H9 (cell line): ENCODE results near the gene NT5C. TPM values are rescaled to one million over a fixed set of nuclear protein-coding genes. Genes with fewer than 3 reads are reported as not detected.

Experiments used
- DNase-seq: peaks from one replicate; pipeline ENCODE4 v3.0.0-alpha.2; 2017
- H2AFZ ChIP-seq: one replicate; pipeline ENCODE4 v1.6.1; 2013; ENCODE audit warnings: mild to moderate bottlenecking, low read length, control low read depth, moderate library complexity
- H2AK5ac ChIP-seq: 2 replicates; pipeline ENCODE4 v1.6.1; 2013; ENCODE audit warnings: low read length, control low read depth, mixed read lengths; ENCODE audit not compliant: insufficient read length
- H2BK120ac ChIP-seq: one replicate; pipeline ENCODE4 v1.6.1; 2013; ENCODE audit warnings: low read depth, mild to moderate bottlenecking, low read length, control low read depth, inconsistent platforms; ENCODE audit not compliant: poor library complexity, severe bottlenecking
- H2BK12ac ChIP-seq: 2 replicates; pipeline ENCODE4 v1.6.1; 2013; ENCODE audit warnings: low read length, control low read depth, mixed read lengths, low read depth; ENCODE audit not compliant: insufficient read length
- H2BK15ac ChIP-seq: 2 replicates; pipeline ENCODE4 v1.6.1; 2013; ENCODE audit warnings: low read depth, low read length, control low read depth
- H2BK20ac ChIP-seq: one replicate; pipeline ENCODE4 v1.6.1; 2013; ENCODE audit warnings: low read depth, mild to moderate bottlenecking, low read length, control low read depth, inconsistent platforms; ENCODE audit not compliant: poor library complexity, severe bottlenecking
- H2BK5ac ChIP-seq: 2 replicates; pipeline ENCODE4 v1.6.1; 2013; ENCODE audit warnings: low read length, control low read depth, mixed read lengths; ENCODE audit not compliant: insufficient read length
- H3K14ac ChIP-seq: 2 replicates; pipeline ENCODE4 v1.6.1; 2013; ENCODE audit warnings: low read length, control low read depth; ENCODE audit not compliant: insufficient read depth
- H3K18ac ChIP-seq: 2 replicates; pipeline ENCODE4 v1.6.1; 2013; ENCODE audit warnings: low read depth, mild to moderate bottlenecking, mixed read lengths, low read length, control low read depth; ENCODE audit not compliant: insufficient read length
- H3K23ac ChIP-seq: 2 replicates; pipeline ENCODE4 v1.6.1; 2013; ENCODE audit warnings: low read length, control low read depth, mixed read lengths, low read depth; ENCODE audit not compliant: insufficient read length
- H3K23me2 ChIP-seq: 2 replicates; pipeline ENCODE4 v1.6.1; 2013; ENCODE audit warnings: low read depth, mild to moderate bottlenecking, mixed read lengths, low read length, control low read depth; ENCODE audit not compliant: insufficient read length, poor library complexity, severe bottlenecking
- H3K27ac ChIP-seq: 2 replicates; pipeline ENCODE4 v1.5.1; 2013; ENCODE audit warnings: low read length, control low read depth, mixed read lengths, low read depth; ENCODE audit not compliant: insufficient read length
- H3K27me3 ChIP-seq: 2 replicates; pipeline ENCODE4 v1.6.1; 2013; ENCODE audit warnings: low read length, control low read depth, inconsistent platforms; ENCODE audit not compliant: insufficient read depth
- H3K4ac ChIP-seq: 2 replicates; pipeline ENCODE4 v1.6.1; 2013; ENCODE audit warnings: low read depth, mild to moderate bottlenecking, control low read depth, inconsistent platforms, low read length, moderate library complexity
- H3K4me1 ChIP-seq: 2 replicates; pipeline ENCODE4 v1.6.1; 2013; ENCODE audit warnings: low read length, control low read depth, inconsistent platforms; ENCODE audit not compliant: insufficient read depth
- H3K4me2 ChIP-seq: 2 replicates; pipeline ENCODE4 v1.6.1; 2013; ENCODE audit warnings: low read length, control low read depth, mixed read lengths; ENCODE audit not compliant: insufficient read length, insufficient read depth
- H3K56ac ChIP-seq: 2 replicates; pipeline ENCODE4 v1.6.1; 2013; ENCODE audit warnings: low read depth, mild to moderate bottlenecking, mixed read lengths, low read length, control low read depth; ENCODE audit not compliant: insufficient read length
- H3K79me1 ChIP-seq: 2 replicates; pipeline ENCODE4 v1.6.1; 2013; ENCODE audit warnings: low read depth, mild to moderate bottlenecking, moderate library complexity, low read length, control low read depth, inconsistent platforms; ENCODE audit not compliant: insufficient read depth, poor library complexity, severe bottlenecking
- H3K79me2 ChIP-seq: 2 replicates; pipeline ENCODE4 v1.6.1; 2013; ENCODE audit warnings: low read length, control low read depth, inconsistent platforms; ENCODE audit not compliant: insufficient read depth
- H3K9ac ChIP-seq: 2 replicates; pipeline ENCODE4 v1.6.1; 2013; ENCODE audit warnings: low read length, control low read depth, mixed read lengths; ENCODE audit not compliant: insufficient read length; ENCODE audit errors: extremely low read depth
- H3K9me3 ChIP-seq: one replicate; pipeline ENCODE4 v1.6.1; 2013; ENCODE audit warnings: low read depth, low read length, inconsistent platforms; ENCODE audit not compliant: control insufficient read depth
- H3T11ph ChIP-seq: one replicate; pipeline ENCODE4 v1.6.1; 2013; ENCODE audit warnings: mild to moderate bottlenecking, low read length, control low read depth, inconsistent platforms
- H4K20me1 ChIP-seq: one replicate; pipeline ENCODE4 v1.6.1; 2013; ENCODE audit not compliant: control insufficient read depth, insufficient read length, insufficient read depth
- H4K5ac ChIP-seq: 2 replicates; pipeline ENCODE4 v1.6.1; 2013; ENCODE audit warnings: low read depth, mild to moderate bottlenecking, mixed read lengths, low read length, control low read depth; ENCODE audit not compliant: insufficient read length
- H4K8ac ChIP-seq: replicated peaks from 2 replicates; pipeline ENCODE4 v1.6.1; 2013; ENCODE audit warnings: low read length, control low read depth, mixed read lengths, low read depth; ENCODE audit not compliant: insufficient read length
- H4K91ac ChIP-seq: 2 replicates; pipeline ENCODE4 v1.6.1; 2013; ENCODE audit warnings: low read depth, mild to moderate bottlenecking, moderate library complexity, mixed read lengths, low read length, control low read depth; ENCODE audit not compliant: insufficient read length
- H3K27ac Mint-ChIP-seq, 3 experiments: 2 replicates in 2 of 3; 3 replicates in 1 of 3; pipeline ENCODE4 v1.8.0; 2020 to 2021; ENCODE audit warnings: mixed read lengths in 3 of 3, mild to moderate bottlenecking in 1 of 3, moderate library complexity in 1 of 3
- H3K27me3 Mint-ChIP-seq: 2 replicates; pipeline ENCODE4 v1.8.0; 2021; ENCODE audit warnings: low read depth, mild to moderate bottlenecking, moderate library complexity, mixed read lengths
- H3K36me3 Mint-ChIP-seq, 3 experiments: 2 replicates in 2 of 3; 3 replicates in 1 of 3; pipeline ENCODE4 v1.8.0; 2020 to 2021; ENCODE audit warnings: low read depth in 3 of 3, mixed read lengths in 3 of 3; ENCODE audit not compliant: insufficient read depth in 1 of 3
- H3K4me1 Mint-ChIP-seq, 2 experiments: 2 replicates each; pipeline ENCODE4 v1.8.0; 2020; ENCODE audit warnings: mixed read lengths in 2 of 2
- H3K4me3 Mint-ChIP-seq, 2 experiments: 2 replicates in 1 of 2; 3 replicates in 1 of 2; pipeline ENCODE4 v1.8.0; 2020 to 2021; ENCODE audit warnings: mild to moderate bottlenecking in 2 of 2, mixed read lengths in 2 of 2, moderate library complexity in 1 of 2
- H3K9me3 Mint-ChIP-seq, 2 experiments: 2 replicates in 1 of 2; 3 replicates in 1 of 2; pipeline ENCODE4 v1.8.0; 2020; ENCODE audit warnings: mild to moderate bottlenecking in 2 of 2, mixed read lengths in 2 of 2, moderate library complexity in 1 of 2
- CTCF ChIP-seq: fragments of 200-600 bp; sonication (generic); conservative IDR thresholded peaks from 3 replicates; pipeline ENCODE4 v1.8.0; 2021; ENCODE audit warnings: antibody characterized with exemption, mild to moderate bottlenecking
- WGBS: extraction: QIAGEN DNeasy Blood & Tissue Kit; methylation state at CpG from one replicate; pipeline ENCODE4 v1.1.7; 2013; ENCODE audit warnings: missing lambda C conversion rate, low lambda C conversion rate, mixed read lengths; ENCODE audit not compliant: insufficient read length; ENCODE audit errors: extremely low coverage; 5-methylcytosine and 5-hydroxymethylcytosine counted together
- total RNA-seq: library from RNA; stranded (reverse); gene quantifications from 2 replicates; pipeline ENCODE4 v1.2.1, GENCODE V29; 2021

NT5C gene
- total RNA-seq, 1 experiment from 2014 or later: 77.7 TPM

- no peak overlapping the region for H3K27ac ChIP-seq
- no peaks in the 10 kb centered on the region for H3K9me3 Mint-ChIP-seq
- H2BK120ac ChIP-seq: no peak overlapping the region
- no peak overlapping the region for H3K4ac ChIP-seq
- no peak overlapping the region for H3K56ac ChIP-seq
- no peak overlapping the region; a peak in 2 of 7 replicates for H3K27ac Mint-ChIP-seq
- H2AK5ac ChIP-seq: no peak overlapping the region
- peaks cover 3% of the 10 kb centered on the region; the same call in 1 of the 2 replicates for H3K4me1 ChIP-seq
- H3K23me2 ChIP-seq: peaks cover under 1% of the 10 kb centered on the region
- H3K79me1 ChIP-seq: no peaks in the 10 kb centered on the region
- H3K9ac ChIP-seq: no peak overlapping the region
- H3K14ac ChIP-seq: no peak overlapping the region; the same call in 1 of the 2 replicates
- H3K23ac ChIP-seq: no peak overlapping the region
- no CpG with 5 or more reads among the region's 14 CpGs for WGBS
- H4K20me1 ChIP-seq: no peaks in the 10 kb centered on the region
- H3K4me3 Mint-ChIP-seq: 0 out of 5 replicates have a peak overlapping the region, but pooled peaks of 1 of the 2 experiments have one; percentile 11
- H3K27me3 Mint-ChIP-seq: peaks cover 5% of the 10 kb centered on the region
- no peak overlapping the region for H4K8ac ChIP-seq
- no peak overlapping the region for H4K5ac ChIP-seq
- no peak overlapping the region for H3K18ac ChIP-seq
- peaks cover 7 to 44% (median 27%) of the 10 kb centered on the region in 3 experiments; a peak in 6 of 7 replicates for H3K36me3 Mint-ChIP-seq
- no peak overlapping the region for H3T11ph ChIP-seq
- H3K27me3 ChIP-seq: no peaks in the 10 kb centered on the region
- no peak overlapping the region for H2BK12ac ChIP-seq
- no peak overlapping the region for H2AFZ ChIP-seq
- H3K4me1 Mint-ChIP-seq: peaks cover 17 to 20% of the 10 kb centered on the region in 2 experiments
- no peaks in the 10 kb centered on the region for H3K9me3 ChIP-seq
- H2BK15ac ChIP-seq: no peak overlapping the region
- no peak overlapping the region for H4K91ac ChIP-seq
- no peak overlapping the region for H2BK20ac ChIP-seq
- no peak for TF ChIP-seq CTCF
- H3K79me2 ChIP-seq: no peaks in the 10 kb centered on the region
- DNase-seq: no peak
- H3K4me2 ChIP-seq: no peak overlapping the region
- H2BK5ac ChIP-seq: no peak overlapping the region
These were observed 27.7 kb downstream of the NT5C start for GRCh38 chr17:75103601-75104554.
